Cardiac muscle cell (in vitro differentiated cells and primary cell): Measurements from ENCODE around the gene GALNT18. TPM values are rescaled to one million over a fixed set of nuclear protein-coding genes. Genes with fewer than 3 reads are reported as not detected.

ENCODE experiments used
- DNase-seq, 2 donors: peaks; one replicate each; pipeline versions ENCODE4 v3.0.0 to v3.0.0-alpha.2; 2010 to 2017; ENCODE audit warnings: low read depth in 1 of 2, low spot score in 1 of 2
- H3K27ac ChIP-seq: fragments of 200-600 bp; sonication (generic); 2 replicates; pipeline ENCODE4 v1.5.1; 2016
- H3K27me3 ChIP-seq: fragments of 200-600 bp; sonication (generic); 2 replicates; pipeline ENCODE4 v1.6.0; 2016; ENCODE audit warnings: control low read depth
- H3K36me3 ChIP-seq: fragments of 200-600 bp; sonication (generic); 2 replicates; pipeline ENCODE4 v1.5.1; 2016; ENCODE audit warnings: control low read depth
- H3K4me1 ChIP-seq: fragments of 200-600 bp; sonication (generic); 2 replicates; pipeline ENCODE4 v1.8.1; 2017; ENCODE audit warnings: low read depth, mild to moderate bottlenecking, mixed run types
- H3K4me3 ChIP-seq: fragments of 200-600 bp; sonication (generic); 2 replicates; pipeline ENCODE4 v1.5.1; 2016; ENCODE audit warnings: mild to moderate bottlenecking
- H3K9me3 ChIP-seq: fragments of 200-600 bp; sonication (generic); 2 replicates; pipeline ENCODE4 v1.5.1; 2017; ENCODE audit warnings: low read depth, mild to moderate bottlenecking, control low read depth
- CTCF ChIP-seq: IDR thresholded peaks from 2 replicates; pipeline ENCODE4 v1.5.1; 2012; ENCODE audit warnings: low read depth, mild to moderate bottlenecking, low read length
- polyA plus RNA-seq: library from polyadenylated mRNA; unstranded; fragments of >200 nt; fragmentation: Nextera tagmentation; extraction: Ambion mirVana; gene quantifications from 2 replicates; pipeline ENCODE4 v1.2.1, GENCODE V29; 2016
- total RNA-seq: library from RNA; depleted of rRNA; stranded (reverse); fragments of >200 nt; gene quantifications from 2 replicates; pipeline ENCODE4 v1.2.3, GENCODE V29; 2016

Gene GALNT18
- total and polyA plus RNA-seq, 2 experiments from 2014 or later, result 2.1 to 2.2 TPM

- TF ChIP-seq CTCF, result no peak
- Histone ChIP-seq H3K4me1 (no peaks in the 10 kb centered on the region), H3K9me3 (no peaks in the 10 kb centered on the region), H3K27ac (no peak overlapping the region), H3K36me3 (no peaks in the 10 kb centered on the region), H3K4me3 (no peak overlapping the region), H3K27me3 (peaks cover 9% of the 10 kb centered on the region)
- no peak for DNase-seq
These were observed 149.7 kb downstream of the GALNT18 start for GRCh38 chr11:11472106-11472505.

- H3K4me1 ChIP-seq, result no peaks in the 10 kb centered on the region
- H3K36me3 ChIP-seq, result no peaks in the 10 kb centered on the region
- peaks cover 9% of the 10 kb centered on the region for H3K27me3 ChIP-seq
- no peak for TF ChIP-seq CTCF
- no peak overlapping the region for H3K4me3 ChIP-seq
- no peaks in the 10 kb centered on the region for H3K9me3 ChIP-seq
- no peak overlapping the region for H3K27ac ChIP-seq
- no peak for DNase-seq
These were observed 150.6 kb downstream of the GALNT18 start for GRCh38 chr11:11471201-11471600.

GRCh38 chr11:11468954-11469353, 152.9 kb downstream of the GALNT18 start:
- Histone ChIP-seq H3K27ac (no peak overlapping the region), H3K4me3 (no peak overlapping the region), H3K4me1 (no peaks in the 10 kb centered on the region), H3K27me3 (peaks cover 9% of the 10 kb centered on the region), H3K9me3 (no peaks in the 10 kb centered on the region), H3K36me3 (no peaks in the 10 kb centered on the region)
- no peak for TF ChIP-seq CTCF
- DNase-seq, result no peak

GRCh38 chr11:11467312-11467711, 154.5 kb downstream of the GALNT18 start:
- TF ChIP-seq CTCF, result no peak
- DNase-seq, result no peak
- Histone ChIP-seq H3K4me1 (no peaks in the 10 kb centered on the region), H3K4me3 (no peak overlapping the region), H3K9me3 (no peaks in the 10 kb centered on the region), H3K27ac (no peak overlapping the region), H3K27me3 (peaks cover 9% of the 10 kb centered on the region), H3K36me3 (no peaks in the 10 kb centered on the region)

GRCh38 chr11:11464555-11464954, 157.2 kb downstream of the GALNT18 start:
- no peak for TF ChIP-seq CTCF
- Histone ChIP-seq H3K36me3 (no peaks in the 10 kb centered on the region), H3K27ac (no peak overlapping the region), H3K4me3 (no peak overlapping the region), H3K9me3 (no peaks in the 10 kb centered on the region), H3K4me1 (no peaks in the 10 kb centered on the region), H3K27me3 (peaks cover 9% of the 10 kb centered on the region)
- peak in 1 of 2 donors; percentile 9 for DNase-seq

- Histone ChIP-seq H3K4me3 (no peak overlapping the region), H3K36me3 (no peaks in the 10 kb centered on the region), H3K4me1 (no peaks in the 10 kb centered on the region), H3K27ac (no peak overlapping the region), H3K9me3 (no peaks in the 10 kb centered on the region), H3K27me3 (peaks cover 3% of the 10 kb centered on the region)
- no peak for DNase-seq
- no peak for TF ChIP-seq CTCF
These were observed 158.4 kb downstream of the GALNT18 start for GRCh38 chr11:11463405-11463804.
